HepG2 (cell line): ENCODE results near the gene LINS1.

Experiments used
- MLX ChIP-seq: IDR thresholded peaks from 2 replicates; pipeline ENCODE4 v1.6.1; 2016
- POLR2A ChIP-seq, 2 experiments: IDR thresholded peaks; 2 replicates each; pipeline ENCODE4 v1.6.1; 2011; ENCODE audit warnings: low read depth in 2 of 2, low read length in 2 of 2, mild to moderate bottlenecking in 1 of 2, moderate library complexity in 1 of 2; ENCODE audit not compliant: insufficient read depth in 1 of 2

GRCh38 chr15:100633763-100634075 lies 31.7 kb upstream of the LINS1 start:
- TF ChIP-seq MLX (no peak), POLR2A (IDR thresholded peaks at IDR 0.05; ENCODE audit: insufficient read depth in 1 of 2, low read depth in 2 of 2, low read length in 2 of 2) (no peak)
